C4-2B (cell line): ENCODE results near the gene TBX19.

Source experiments
- CTCF ChIP-seq: fragments of 450-650 bp; conservative IDR thresholded peaks from 2 replicates; pipeline ENCODE4 v1.5.1; 2017; ENCODE audit warnings: mild to moderate bottlenecking
- ZFX ChIP-seq: fragments of 450-650 bp; IDR thresholded peaks from 2 replicates; pipeline ENCODE4 v1.6.1; 2017

DNA sequence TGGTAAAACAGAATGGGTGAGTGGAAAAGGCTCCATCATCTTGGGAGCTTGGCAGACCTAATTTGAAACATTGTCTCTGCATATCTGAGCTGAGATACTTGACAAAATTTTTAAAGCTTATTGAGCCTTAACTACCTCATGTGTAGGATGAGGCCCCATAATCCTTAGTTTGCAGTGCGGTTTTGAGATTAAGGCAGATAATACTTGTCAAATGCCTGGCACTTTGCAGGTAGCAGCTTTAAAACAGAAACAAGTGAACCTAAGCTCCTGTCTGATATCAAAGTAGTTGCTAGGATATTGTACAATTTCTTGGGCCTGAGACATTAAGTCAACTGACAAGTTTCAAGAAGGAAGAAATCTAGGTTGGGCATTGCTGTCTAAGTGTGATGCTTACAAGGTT, 65.3 kb downstream of the TBX19 start:
- TF ChIP-seq CTCF = no peak
- no peak for TF ChIP-seq ZFX
